Neuronal stem cell (in vitro differentiated cells): ENCODE data around the gene ABHD14A.
A peak's percentile ranks its signal among the peaks of the same experiment; 100 is the strongest.

ENCODE experiments used
- DNase-seq: peaks from one replicate; pipeline ENCODE4 v3.0.0-alpha.2; 2013; ENCODE audit warnings: low spot score
- H2AFZ ChIP-seq: one replicate; pipeline ENCODE4 v1.6.1; 2013; ENCODE audit warnings: mild to moderate bottlenecking, low read length, inconsistent platforms
- H2AK5ac ChIP-seq: 2 replicates; pipeline ENCODE4 v1.6.1; 2013; ENCODE audit warnings: low read depth, mild to moderate bottlenecking, inconsistent platforms, low read length, moderate library complexity, mixed read lengths
- H2BK120ac ChIP-seq: 2 replicates; pipeline ENCODE4 v1.6.1; 2013; ENCODE audit warnings: low read depth, mild to moderate bottlenecking, inconsistent platforms, low read length, moderate library complexity, mixed read lengths
- H2BK12ac ChIP-seq: one replicate; pipeline ENCODE4 v1.6.1; 2013; ENCODE audit warnings: low read length, inconsistent platforms
- H2BK15ac ChIP-seq: 2 replicates; pipeline ENCODE4 v1.6.1; 2013; ENCODE audit warnings: mild to moderate bottlenecking, low read length, inconsistent platforms, mixed read lengths
- H2BK5ac ChIP-seq: one replicate; pipeline ENCODE4 v1.6.1; 2013; ENCODE audit warnings: inconsistent platforms, mild to moderate bottlenecking, low read length, moderate library complexity
- H3K14ac ChIP-seq: one replicate; pipeline ENCODE4 v1.6.1; 2013; ENCODE audit warnings: low read length, inconsistent platforms
- H3K18ac ChIP-seq: 2 replicates; pipeline ENCODE4 v1.6.1; 2013; ENCODE audit warnings: low read length, inconsistent platforms
- H3K23ac ChIP-seq: 2 replicates; pipeline ENCODE4 v1.6.1; 2013; ENCODE audit warnings: low read depth, mild to moderate bottlenecking, mixed read lengths, low read length, inconsistent platforms; ENCODE audit not compliant: poor library complexity
- H3K27ac ChIP-seq: replicated peaks from 3 replicates; pipeline ENCODE4 v1.5.1; 2013; ENCODE audit warnings: low read length, inconsistent platforms
- H3K27me3 ChIP-seq, 3 experiments: 2 replicates each; pipeline ENCODE4 v1.6.1; 2013; ENCODE audit warnings: low read length in 3 of 3, mild to moderate bottlenecking in 2 of 3, inconsistent platforms in 1 of 3, low read depth in 1 of 3, mixed read lengths in 1 of 3, moderate library complexity in 1 of 3; ENCODE audit not compliant: control insufficient read depth in 3 of 3, insufficient read depth in 3 of 3
- H3K36me3 ChIP-seq, 2 donors: replicated peaks in 1 of 2; 2 replicates each; pipeline ENCODE4 v1.6.1; 2013; ENCODE audit warnings: low read length in 2 of 2; ENCODE audit not compliant: control insufficient read depth in 2 of 2, insufficient read depth in 2 of 2
- H3K4ac ChIP-seq: 2 replicates; pipeline ENCODE4 v1.6.1; 2013; ENCODE audit warnings: inconsistent platforms, mild to moderate bottlenecking, low read length, moderate library complexity
- H3K4me1 ChIP-seq, 2 donors: 1 replicate in 1 of 2; 2 replicates in 1 of 2; pipeline ENCODE4 v1.6.1; 2013; ENCODE audit warnings: low read length in 2 of 2, low read depth in 1 of 2; ENCODE audit not compliant: control insufficient read depth in 2 of 2, insufficient read depth in 1 of 2
- H3K4me2 ChIP-seq: one replicate; pipeline ENCODE4 v1.6.1; 2013; ENCODE audit warnings: mild to moderate bottlenecking, low read length, inconsistent platforms; ENCODE audit not compliant: insufficient read depth, poor library complexity, severe bottlenecking
- H3K4me3 ChIP-seq, 2 donors: 2 replicates each; pipeline ENCODE4 v1.5.1; 2013; ENCODE audit warnings: low read length in 2 of 2, mild to moderate bottlenecking in 2 of 2, inconsistent platforms in 1 of 2, moderate library complexity in 1 of 2
- H3K79me1 ChIP-seq: one replicate; pipeline ENCODE4 v1.6.1; 2013; ENCODE audit warnings: low read depth, mild to moderate bottlenecking, inconsistent platforms, low read length, moderate library complexity
- H3K9ac ChIP-seq: one replicate; pipeline ENCODE4 v1.6.1; 2013; ENCODE audit warnings: mild to moderate bottlenecking, low read depth, low read length, inconsistent platforms; ENCODE audit not compliant: poor library complexity
- H3K9me3 ChIP-seq, 2 donors: replicated peaks in 1 of 2; 2 replicates each; pipeline versions ENCODE3 to v1.6.1; 2013; ENCODE audit warnings: low read length in 2 of 2, mild to moderate bottlenecking in 2 of 2, inconsistent platforms in 1 of 2, low read depth in 1 of 2, mixed read lengths in 1 of 2, moderate library complexity in 1 of 2; ENCODE audit not compliant: control insufficient read depth in 2 of 2, insufficient read depth in 1 of 2
- H4K8ac ChIP-seq: one replicate; pipeline ENCODE4 v1.6.1; 2013; ENCODE audit warnings: low read depth, mild to moderate bottlenecking, inconsistent platforms, low read length, moderate library complexity
- H4K91ac ChIP-seq: one replicate; pipeline ENCODE4 v1.6.1; 2013; ENCODE audit warnings: low read length, low read depth, mild to moderate bottlenecking, inconsistent platforms; ENCODE audit not compliant: poor library complexity
- WGBS, 2 donors: extraction: QIAGEN DNeasy Blood & Tissue Kit; methylation state at CpG; one replicate each; pipeline ENCODE4 v1.1.7; 2013; ENCODE audit warnings: missing lambda C conversion rate in 2 of 2, mixed read lengths in 1 of 2; ENCODE audit not compliant: insufficient read length in 2 of 2, insufficient replicate concordance in 1 of 2; ENCODE audit errors: extremely low coverage in 2 of 2; 5-methylcytosine and 5-hydroxymethylcytosine counted together

The ABHD14A gene

GRCh38 chr3:51945926-51946705 lies 28.7 kb upstream of the ABHD14A start:
- no peak overlapping the region for H4K91ac ChIP-seq
- WGBS, 2 donors, result no CpG with 5 or more reads among the region's 14 CpGs
- H2BK15ac ChIP-seq, result peak overlapping the region; percentile 1
- DNase-seq, result no peak
- no peak overlapping the region for H2BK5ac ChIP-seq
- peaks cover 4 to 7% of the 10 kb centered on the region in 2 donors for H3K4me1 ChIP-seq
- no peak overlapping the region for H3K14ac ChIP-seq
- no peak overlapping the region for H3K4me2 ChIP-seq
- peak overlapping the region in 1 of 2 donors; percentile 24 for H3K4me3 ChIP-seq
- no peak overlapping the region for H3K23ac ChIP-seq
- H3K79me1 ChIP-seq, result peaks cover 2% of the 10 kb centered on the region
- no peak overlapping the region for H3K4ac ChIP-seq
- H3K36me3 ChIP-seq, result no peaks in the 10 kb centered on the region
- peak overlapping the region; percentile 84 for H2BK12ac ChIP-seq
- H2AK5ac ChIP-seq, result peak overlapping the region; percentile 32
- no peak overlapping the region for H3K18ac ChIP-seq
- no peak overlapping the region for H4K8ac ChIP-seq
- H2BK120ac ChIP-seq, result no peak overlapping the region
- H3K9me3 ChIP-seq, result peaks cover 0 to 3% of the 10 kb centered on the region in 2 donors
- H3K27me3 ChIP-seq, result peaks cover 0 to 2% (median 0%) of the 10 kb centered on the region in 3 experiments
- no peak overlapping the region for H3K27ac ChIP-seq
- peak overlapping the region; percentile 24 for H3K9ac ChIP-seq
- H2AFZ ChIP-seq, result no peak overlapping the region

DNA sequence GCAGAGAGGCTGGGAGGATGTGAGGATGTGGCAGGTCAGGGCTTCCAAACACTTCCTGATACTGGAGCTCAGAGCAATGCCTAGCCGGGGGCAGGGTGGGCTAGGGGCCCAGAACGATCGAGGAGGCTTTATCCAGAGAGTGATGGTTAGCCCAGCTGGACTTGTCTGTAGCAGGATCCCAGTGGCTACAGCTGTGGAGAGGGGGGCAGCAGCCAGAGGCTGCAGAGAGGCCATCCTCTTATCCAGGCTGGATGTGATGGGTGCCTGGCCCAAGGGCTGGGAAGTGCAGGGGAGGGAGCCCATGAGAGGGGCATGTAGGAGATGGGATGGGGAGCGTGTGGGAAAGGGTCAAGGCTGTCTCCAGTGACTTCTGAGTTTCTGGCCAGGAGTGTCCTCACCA lies 28.1 kb upstream of the ABHD14A start:
- no peak for DNase-seq
- Histone ChIP-seq H3K9me3 (peaks cover 0 to 3% of the 10 kb centered on the region in 2 donors), H3K18ac (no peak overlapping the region), H3K14ac (no peak overlapping the region), H3K4me3 (no peak overlapping the region), H3K27ac (no peak overlapping the region), H3K27me3 (peaks cover 0 to 2% (median 0%) of the 10 kb centered on the region in 3 experiments), H3K23ac (no peak overlapping the region), H2AK5ac (no peak overlapping the region), H3K9ac (no peak overlapping the region), H4K8ac (no peak overlapping the region), H3K4ac (no peak overlapping the region), H4K91ac (no peak overlapping the region), H2BK120ac (no peak overlapping the region), H2AFZ (no peak overlapping the region), H2BK5ac (no peak overlapping the region), H3K36me3 (no peaks in the 10 kb centered on the region), H3K79me1 (no peaks in the 10 kb centered on the region), H2BK15ac (no peak overlapping the region), H3K4me1 (peaks cover 4 to 7% of the 10 kb centered on the region in 2 donors), H2BK12ac (no peak overlapping the region), H3K4me2 (no peak overlapping the region)
- WGBS, 2 donors, result no CpG with 5 or more reads among the region's 4 CpGs

GRCh38 chr3:51947215-51947900 lies 27.5 kb upstream of the ABHD14A start:
- no CpG with 5 or more reads among the region's 13 CpGs for WGBS, 2 donors
- Histone ChIP-seq H3K14ac (no peak overlapping the region), H3K4me3 (no peak overlapping the region), H3K18ac (peak overlapping the region; percentile 44), H4K91ac (no peak overlapping the region), H3K4me2 (no peak overlapping the region), H3K27ac (no peak overlapping the region), H3K79me1 (no peaks in the 10 kb centered on the region), H2BK5ac (no peak overlapping the region), H3K9me3 (peaks cover 0 to 3% of the 10 kb centered on the region in 2 donors), H2AFZ (no peak overlapping the region), H2BK15ac (peak overlapping the region; percentile 69), H3K27me3 (peaks cover 0 to 2% (median 0%) of the 10 kb centered on the region in 3 experiments), H3K9ac (peak overlapping the region; percentile 33), H3K4ac (no peak overlapping the region), H2AK5ac (peak overlapping the region; percentile 20), H3K36me3 (no peaks in the 10 kb centered on the region), H3K4me1 (peaks cover 3 to 5% of the 10 kb centered on the region in 2 donors), H2BK12ac (no peak overlapping the region), H2BK120ac (no peak overlapping the region), H4K8ac (peak overlapping the region; percentile 52), H3K23ac (no peak overlapping the region)
- no peak for DNase-seq

GRCh38 chr3:51948016-51948580 lies 26.8 kb upstream of the ABHD14A start:
- H3K36me3 ChIP-seq, result no peaks in the 10 kb centered on the region
- no peak overlapping the region for H3K27ac ChIP-seq
- peaks cover 1 to 2% of the 10 kb centered on the region in 2 donors for H3K4me1 ChIP-seq
- H3K9ac ChIP-seq, result no peak overlapping the region
- H4K91ac ChIP-seq, result no peak overlapping the region
- H2AFZ ChIP-seq, result no peak overlapping the region
- peaks cover 0 to 2% (median 0%) of the 10 kb centered on the region in 3 experiments for H3K27me3 ChIP-seq
- no peak overlapping the region for H3K14ac ChIP-seq
- H3K9me3 ChIP-seq, result peaks cover 0 to 3% of the 10 kb centered on the region in 2 donors
- no peak overlapping the region for H3K4me3 ChIP-seq
- no CpG with 5 or more reads among the region's 10 CpGs for WGBS, 2 donors
- no peak overlapping the region for H2BK12ac ChIP-seq
- H3K18ac ChIP-seq, result no peak overlapping the region
- no peak overlapping the region for H4K8ac ChIP-seq
- DNase-seq, result no peak
- H2BK120ac ChIP-seq, result no peak overlapping the region
- H2BK15ac ChIP-seq, result peak overlapping the region; percentile 69
- H3K23ac ChIP-seq, result no peak overlapping the region
- no peak overlapping the region for H3K4me2 ChIP-seq
- H3K4ac ChIP-seq, result peak overlapping the region; percentile 30
- H3K79me1 ChIP-seq, result no peaks in the 10 kb centered on the region
- no peak overlapping the region for H2BK5ac ChIP-seq
- no peak overlapping the region for H2AK5ac ChIP-seq
